ENCODE results near the gene MRGPRE. TPM values are rescaled to one million over a fixed set of nuclear protein-coding genes. Genes with fewer than 3 reads are reported as not detected.

The MRGPRE gene
- total and polyA plus RNA-seq, 7 experiments from 2014 or later: not detected

GRCh38 chr11:3219281-3219892, 12.8 kb downstream of the MRGPRE start:
- Histone ChIP-seq H3K36me3 (ENCODE audit: control insufficient read depth in 2 of 3, insufficient read depth in 3 of 3, low read length in 3 of 3) (no peaks in the 10 kb centered on the region), H3K27ac (ENCODE audit: low read depth, low read length) (no peak overlapping the region), H3K4me1 (ENCODE audit: control insufficient read depth in 2 of 2, insufficient read depth in 2 of 2, low read length in 2 of 2) (peaks cover 0 to 3% of the 10 kb centered on the region in 2 donors), H3K9me3 (ENCODE audit: control insufficient read depth in 2 of 3, low read length in 3 of 3) (no peaks in the 10 kb centered on the region), H3K4me3 (ENCODE audit: low read length) (no peak overlapping the region), H3K27me3 (ENCODE audit: control insufficient read depth in 2 of 2, insufficient read depth in 2 of 2, low read length in 2 of 2) (no peaks in the 10 kb centered on the region)
- no peaks in the 10 kb centered on the region for H3K9me3 Mint-ChIP-seq
- DNase-seq (no peak), ATAC-seq (no peak)
- intact Hi-C loops (cut with micrococcal nuclease): loop anchor here in 1 of 2 donors (5.0 kb wide), 1 partner anchor 792 kb away; no protein-coding TSS in a partner anchor
- peaks cover 10 to 30% (median 12%) of the 10 kb centered on the region in 5 donors for H3K27me3 Mint-ChIP-seq
- H3K4me1 Mint-ChIP-seq: peaks cover 7 to 20% (median 12%) of the 10 kb centered on the region in 7 donors
- POLR2A ChIA-PET: no interaction called here
- H3K4me3 Mint-ChIP-seq: no peak overlapping the region
- no peaks in the 10 kb centered on the region for H3K36me3 Mint-ChIP-seq
- CTCF ChIA-PET: no interaction called here
- no peak overlapping the region for H3K27ac Mint-ChIP-seq

- intact Hi-C loops (cut with micrococcal nuclease): loop anchor here in 1 of 2 donors (5.0 kb wide), 1 partner anchor 791 kb away; no protein-coding TSS in a partner anchor
- no peak for DNase-seq
- Histone ChIP-seq H3K27ac (ENCODE audit: low read depth, low read length) (no peak within 1 kb of the TSS), H3K4me3 (ENCODE audit: low read length) (no peak within 1 kb of the TSS), H3K4me1 (ENCODE audit: control insufficient read depth in 2 of 2, insufficient read depth in 2 of 2, low read length in 2 of 2) (peaks cover 0 to 3% of the 10 kb centered on the region in 2 donors), H3K27me3 (ENCODE audit: control insufficient read depth in 2 of 2, insufficient read depth in 2 of 2, low read length in 2 of 2) (no peaks in the 10 kb centered on the region), H3K36me3 (ENCODE audit: control insufficient read depth in 2 of 3, insufficient read depth in 3 of 3, low read length in 3 of 3) (no peaks in the 10 kb centered on the region), H3K9me3 (ENCODE audit: control insufficient read depth in 2 of 3, low read length in 3 of 3) (no peaks in the 10 kb centered on the region)
- H3K36me3 Mint-ChIP-seq: no peaks in the 10 kb centered on the region
- no peaks in the 10 kb centered on the region for H3K9me3 Mint-ChIP-seq
- ChIA-PET POLR2A (no interaction called here), CTCF (no interaction called here)
- peaks cover 7 to 20% (median 12%) of the 10 kb centered on the region in 7 donors for H3K4me1 Mint-ChIP-seq
- no peak within 1 kb of the TSS for H3K4me3 Mint-ChIP-seq
- ATAC-seq: no peak
- peaks cover 10 to 32% (median 17%) of the 10 kb centered on the region in 5 donors for H3K27me3 Mint-ChIP-seq
- no peak within 1 kb of the TSS for H3K27ac Mint-ChIP-seq
Measured at GRCh38 chr11:3218483-3219280, 13.5 kb downstream of the MRGPRE start, which contains the start of gene MRGPRG. TSS of gene MRGPRG (minus strand) at chr11:3218813. CDS start at chr11:3218813, 0 bp downstream.

GRCh38 chr11:3217818-3218482, 14.3 kb downstream of the MRGPRE start:
- H3K9me3 Mint-ChIP-seq: peaks cover 0 to 2% (median 0%) of the 10 kb centered on the region in 11 donors
- POLR2A ChIA-PET: no interaction called here
- CTCF ChIA-PET: interaction anchor here (0.8 kb wide), 1 partner anchor 685 kb away, joined by 5 read pairs; no protein-coding TSS in a partner anchor
- no peak overlapping the region for H3K4me3 Mint-ChIP-seq
- intact Hi-C loops (cut with micrococcal nuclease): loop anchor here (1.0 to 5.0 kb wide), 3 partner anchors 108 to 791 kb away; no protein-coding TSS in a partner anchor
- Histone ChIP-seq H3K36me3 (ENCODE audit: control insufficient read depth in 2 of 3, insufficient read depth in 3 of 3, low read length in 3 of 3) (no peaks in the 10 kb centered on the region), H3K27ac (ENCODE audit: low read depth, low read length) (no peak overlapping the region), H3K4me1 (ENCODE audit: control insufficient read depth in 2 of 2, insufficient read depth in 2 of 2, low read length in 2 of 2) (peaks cover 0 to 3% of the 10 kb centered on the region in 2 donors), H3K4me3 (ENCODE audit: low read length) (no peak overlapping the region), H3K27me3 (ENCODE audit: control insufficient read depth in 2 of 2, insufficient read depth in 2 of 2, low read length in 2 of 2) (no peaks in the 10 kb centered on the region), H3K9me3 (ENCODE audit: control insufficient read depth in 2 of 3, low read length in 3 of 3) (no peaks in the 10 kb centered on the region)
- H3K4me1 Mint-ChIP-seq: peaks cover 4 to 12% (median 8%) of the 10 kb centered on the region in 7 donors
- ATAC-seq (no peak), DNase-seq (no peak)
- H3K36me3 Mint-ChIP-seq: no peaks in the 10 kb centered on the region
- peaks cover 7 to 30% (median 14%) of the 10 kb centered on the region in 5 donors for H3K27me3 Mint-ChIP-seq
- H3K27ac Mint-ChIP-seq: no peak overlapping the region

- intact Hi-C loops (cut with micrococcal nuclease): loop anchor here (2.0 to 5.0 kb wide), 2 partner anchors 683 to 789 kb away; no protein-coding TSS in a partner anchor
- Mint-ChIP-seq H3K27ac (no peak overlapping the region), H3K36me3 (peaks cover 0 to 6% (median 0%) of the 10 kb centered on the region in 5 donors), H3K9me3 (peaks cover 0 to 11% (median 7%) of the 10 kb centered on the region in 11 donors), H3K4me1 (peaks cover 0 to 7% (median 4%) of the 10 kb centered on the region in 7 donors), H3K27me3 (peaks cover 12 to 38% (median 21%) of the 10 kb centered on the region in 5 donors), H3K4me3 (no peak overlapping the region)
- no peaks in the 10 kb centered on the region for H3K27me3 ChIP-seq (ENCODE audit: control insufficient read depth in 2 of 2, insufficient read depth in 2 of 2, low read length in 2 of 2)
- POLR2A ChIA-PET: no interaction called here
- peaks cover 0 to 3% of the 10 kb centered on the region in 2 donors for H3K4me1 ChIP-seq (ENCODE audit: control insufficient read depth in 2 of 2, insufficient read depth in 2 of 2, low read length in 2 of 2)
- DNase-seq (no peak), ATAC-seq (no peak)
- H3K36me3 ChIP-seq (ENCODE audit: control insufficient read depth in 2 of 3, insufficient read depth in 3 of 3, low read length in 3 of 3): no peaks in the 10 kb centered on the region
- H3K27ac ChIP-seq (ENCODE audit: low read depth, low read length): no peak overlapping the region
- CTCF ChIA-PET: interaction anchor here (0.7 to 1.0 kb wide), 2 partner anchors 240 to 573 kb away, joined by 3 to 4 read pairs; no protein-coding TSS in a partner anchor
- H3K4me3 ChIP-seq (ENCODE audit: low read length): no peak overlapping the region
- no peaks in the 10 kb centered on the region for H3K9me3 ChIP-seq (ENCODE audit: control insufficient read depth in 2 of 3, low read length in 3 of 3)
Measured at GRCh38 chr11:3216027-3216525, 16.1 kb downstream of the MRGPRE start.

- H3K27ac ChIP-seq (ENCODE audit: low read depth, low read length): no peak overlapping the region
- no peak for ATAC-seq
- H3K9me3 Mint-ChIP-seq: peaks cover 0 to 16% (median 9%) of the 10 kb centered on the region in 11 donors
- H3K36me3 ChIP-seq (ENCODE audit: control insufficient read depth in 2 of 3, insufficient read depth in 3 of 3, low read length in 3 of 3): no peaks in the 10 kb centered on the region
- no peak overlapping the region for H3K4me3 ChIP-seq (ENCODE audit: low read length)
- intact Hi-C loops (cut with micrococcal nuclease): loop anchor here (2.0 to 5.0 kb wide), 2 partner anchors 683 to 788 kb away; no protein-coding TSS in a partner anchor
- CTCF ChIA-PET: interaction anchor here (0.7 to 1.0 kb wide), 2 partner anchors 239 to 572 kb away, joined by 3 to 4 read pairs; no protein-coding TSS in a partner anchor
- peaks cover 0 to 6% (median 0%) of the 10 kb centered on the region in 5 donors for H3K36me3 Mint-ChIP-seq
- no peak overlapping the region for H3K4me3 Mint-ChIP-seq
- H3K9me3 ChIP-seq (ENCODE audit: control insufficient read depth in 2 of 3, low read length in 3 of 3): no peaks in the 10 kb centered on the region
- H3K27me3 Mint-ChIP-seq: peaks cover 12 to 38% (median 26%) of the 10 kb centered on the region in 5 donors
- peaks cover 0 to 3% of the 10 kb centered on the region in 2 donors for H3K4me1 ChIP-seq (ENCODE audit: control insufficient read depth in 2 of 2, insufficient read depth in 2 of 2, low read length in 2 of 2)
- no peaks in the 10 kb centered on the region for H3K27me3 ChIP-seq (ENCODE audit: control insufficient read depth in 2 of 2, insufficient read depth in 2 of 2, low read length in 2 of 2)
- no peak for DNase-seq
- no peak overlapping the region for H3K27ac Mint-ChIP-seq
- H3K4me1 Mint-ChIP-seq: peaks cover 0 to 7% (median 4%) of the 10 kb centered on the region in 7 donors
- POLR2A ChIA-PET: no interaction called here
Measured at GRCh38 chr11:3215346-3216026, 16.7 kb downstream of the MRGPRE start.

- Histone ChIP-seq H3K27me3 (ENCODE audit: control insufficient read depth in 2 of 2, insufficient read depth in 2 of 2, low read length in 2 of 2) (no peaks in the 10 kb centered on the region), H3K4me1 (ENCODE audit: control insufficient read depth in 2 of 2, insufficient read depth in 2 of 2, low read length in 2 of 2) (peaks cover 0 to 3% of the 10 kb centered on the region in 2 donors), H3K27ac (ENCODE audit: low read depth, low read length) (no peak overlapping the region), H3K9me3 (ENCODE audit: control insufficient read depth in 2 of 3, low read length in 3 of 3) (no peaks in the 10 kb centered on the region), H3K36me3 (ENCODE audit: control insufficient read depth in 2 of 3, insufficient read depth in 3 of 3, low read length in 3 of 3) (no peaks in the 10 kb centered on the region), H3K4me3 (ENCODE audit: low read length) (no peak overlapping the region)
- ChIA-PET POLR2A (no interaction called here), CTCF (no interaction called here)
- peaks cover 0 to 6% (median 0%) of the 10 kb centered on the region in 5 donors for H3K36me3 Mint-ChIP-seq
- H3K27me3 Mint-ChIP-seq: peaks cover 12 to 33% (median 22%) of the 10 kb centered on the region in 5 donors
- H3K9me3 Mint-ChIP-seq: peaks cover 0 to 16% (median 9%) of the 10 kb centered on the region in 11 donors
- no peak overlapping the region for H3K4me3 Mint-ChIP-seq
- intact Hi-C loops (cut with micrococcal nuclease): no loop called here
- no peak for DNase-seq
- H3K27ac Mint-ChIP-seq: no peak overlapping the region
- no peak for ATAC-seq
- H3K4me1 Mint-ChIP-seq: peaks cover 0 to 7% (median 4%) of the 10 kb centered on the region in 7 donors
Measured at GRCh38 chr11:3214420-3214699, 17.9 kb downstream of the MRGPRE start.

Data from naive thymus-derived CD4-positive, alpha-beta T cell (primary cell).